Psoas muscle (tissue), 8 donors: ENCODE results near the gene NFIB. TPM values are rescaled to one million over a fixed set of nuclear protein-coding genes. Genes with fewer than 3 reads are reported as not detected.

Experiments
- ATAC-seq, 4 donors: fragments of 200-7000 bp; cut with Tn5 transposase; one replicate each; pipeline ENCODE4 v1.9.1; 2020; ENCODE audit warnings: moderate library complexity in 3 of 4, mild to moderate bottlenecking in 2 of 4
- DNase-seq, 2 donors: peaks; one replicate each; pipeline ENCODE4 v3.0.0-alpha.2; 2020
- H3K27ac ChIP-seq: fragments of 200-600 bp; one replicate; pipeline ENCODE4 v1.8.0; 2022
- H3K27me3 ChIP-seq, 3 donors: fragments of 200-600 bp in 1 of 3; one replicate each; pipeline versions ENCODE4 v1.6.1 to v1.8.0; 2013 to 2022; ENCODE audit warnings: low read length in 2 of 3, mild to moderate bottlenecking in 2 of 3, moderate library complexity in 1 of 3; ENCODE audit not compliant: insufficient read depth in 3 of 3
- H3K36me3 ChIP-seq, 2 donors: fragments of 200-600 bp in 1 of 2; one replicate each; pipeline versions ENCODE4 v1.6.1 to v1.8.0; 2013 to 2022; ENCODE audit warnings: low read depth in 1 of 2, mild to moderate bottlenecking in 1 of 2, moderate library complexity in 1 of 2; ENCODE audit not compliant: insufficient read depth in 1 of 2
- H3K4me1 ChIP-seq: fragments of 200-600 bp; one replicate; pipeline ENCODE4 v1.8.0; 2022
- H3K4me3 ChIP-seq: fragments of 200-600 bp; one replicate; pipeline ENCODE4 v1.8.0; 2022; ENCODE audit warnings: mild to moderate bottlenecking
- H3K9me3 ChIP-seq: fragments of 200-600 bp; one replicate; pipeline ENCODE4 v1.8.0; 2022
- WGBS, 3 donors: extraction: QIAGEN DNeasy Blood & Tissue Kit; methylation state at CpG; one replicate each; pipeline versions ENCODE4 v1.1.6 to v1.1.7; 2013; 5-methylcytosine and 5-hydroxymethylcytosine counted together
- intact Hi-C, 2 donors: fragments of 100-400 bp; cut with DNase I; formaldehyde crosslinking; loops; one replicate each; pipeline versions ENCODE4 v1.11.0 to v1.14.2; 2022
- polyA plus RNA-seq, 3 donors: library from polyadenylated mRNA; stranded (reverse); fragments of 200-250 nt; gene quantifications; one replicate each; pipeline ENCODE4 v1.2.3, GENCODE V29; 2013
- total RNA-seq, 4 donors: library from RNA; stranded (reverse); fragmentation: NEBNext Ultra II Directional in 2 of 4; extraction: Animal tissue kit (Norgen Biotek cat#: 25700) in 2 of 4; gene quantifications; one replicate each; pipeline versions ENCODE4 v1.2.1 to v1.2.4, GENCODE V29; 2021 to 2023
- TF ChIP-seq, protein P1 (sequence below): fragments of 200-600 bp; IDR thresholded peaks from one replicate; pipeline ENCODE4 v1.8.0; 2022; ENCODE audit warnings: antibody characterized with exemption
- donor health status: healthy with polysubstance abuse.
- donor health status: DM: no; HTN: no; CAD: no; lungs with moderate emphysema.
- donor health status: Bipolar disorder and iron deficiency.
- donor health status: healthy.
- donor health status: DM: yes; HTN: yes; CAD: no.
- donor health status: DM: no; HTN: no; CAD: no.
- donor health status: DM: no; HTN: no; CAD: no.
- donor health status: DM: yes; HTN: yes; CAD: no.

NFIB gene
- total and polyA plus RNA-seq, 7 donors = 5.8 to 65.1 (median 35.0) TPM

DNA sequence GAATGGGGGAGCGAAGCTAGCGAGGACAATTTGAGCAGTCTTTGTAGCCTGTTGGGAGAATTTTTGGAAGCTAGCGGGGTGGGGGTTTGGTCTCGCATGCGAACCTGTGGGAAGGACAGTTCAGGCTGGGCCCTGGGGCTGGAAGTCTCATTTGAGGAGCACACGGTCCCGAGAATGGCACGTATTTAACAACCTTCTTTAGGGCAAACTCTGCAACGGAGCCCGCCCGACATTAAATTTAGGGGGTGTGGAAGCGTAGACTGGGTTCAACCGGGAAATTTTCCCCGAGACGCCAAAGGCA is 35.2 kb upstream of the NFIB start:
- TF ChIP-seq, protein P1, sequence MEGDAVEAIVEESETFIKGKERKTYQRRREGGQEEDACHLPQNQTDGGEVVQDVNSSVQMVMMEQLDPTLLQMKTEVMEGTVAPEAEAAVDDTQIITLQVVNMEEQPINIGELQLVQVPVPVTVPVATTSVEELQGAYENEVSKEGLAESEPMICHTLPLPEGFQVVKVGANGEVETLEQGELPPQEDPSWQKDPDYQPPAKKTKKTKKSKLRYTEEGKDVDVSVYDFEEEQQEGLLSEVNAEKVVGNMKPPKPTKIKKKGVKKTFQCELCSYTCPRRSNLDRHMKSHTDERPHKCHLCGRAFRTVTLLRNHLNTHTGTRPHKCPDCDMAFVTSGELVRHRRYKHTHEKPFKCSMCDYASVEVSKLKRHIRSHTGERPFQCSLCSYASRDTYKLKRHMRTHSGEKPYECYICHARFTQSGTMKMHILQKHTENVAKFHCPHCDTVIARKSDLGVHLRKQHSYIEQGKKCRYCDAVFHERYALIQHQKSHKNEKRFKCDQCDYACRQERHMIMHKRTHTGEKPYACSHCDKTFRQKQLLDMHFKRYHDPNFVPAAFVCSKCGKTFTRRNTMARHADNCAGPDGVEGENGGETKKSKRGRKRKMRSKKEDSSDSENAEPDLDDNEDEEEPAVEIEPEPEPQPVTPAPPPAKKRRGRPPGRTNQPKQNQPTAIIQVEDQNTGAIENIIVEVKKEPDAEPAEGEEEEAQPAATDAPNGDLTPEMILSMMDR = no peak
- Histone ChIP-seq H3K4me1 (peaks cover 30% of the 10 kb centered on the region), H3K9me3 (no peaks in the 10 kb centered on the region), H3K27ac (peak overlapping the region; percentile 83), H3K36me3 (no peaks in the 10 kb centered on the region), H3K27me3 (no peaks in the 10 kb centered on the region), H3K4me3 (peak overlapping the region; percentile 71)
- no peak for ATAC-seq
- 51 to 55% (median 53%) methylated on average over 15 of the region's 15 CpGs for WGBS, 3 donors
- intact Hi-C loops = loop anchor here in 1 of 2 donors (10.0 kb wide), 1 partner anchor 324 kb away; no protein-coding TSS in a partner anchor
- DNase-seq = no peak

GRCh38 chr9:14348373-14349145 is 34.6 kb upstream of the NFIB start:
- H3K9me3 ChIP-seq = no peaks in the 10 kb centered on the region
- intact Hi-C loops = loop anchor here in 1 of 2 donors (10.0 kb wide), 1 partner anchor 324 kb away; no protein-coding TSS in a partner anchor
- H3K36me3 ChIP-seq = no peaks in the 10 kb centered on the region
- 31 to 47% (median 38%) methylated on average over 42 to 43 of the region's 43 CpGs for WGBS, 3 donors
- TF ChIP-seq, protein P1 = no peak
- peak overlapping the region; percentile 71 for H3K4me3 ChIP-seq
- peak; percentile 43 to 62 for DNase-seq
- peak; percentile 11 to 35 (median 26) for ATAC-seq
- no peaks in the 10 kb centered on the region for H3K27me3 ChIP-seq
- H3K27ac ChIP-seq = peak overlapping the region; percentile 83
- H3K4me1 ChIP-seq = peaks cover 33% of the 10 kb centered on the region

DNA sequence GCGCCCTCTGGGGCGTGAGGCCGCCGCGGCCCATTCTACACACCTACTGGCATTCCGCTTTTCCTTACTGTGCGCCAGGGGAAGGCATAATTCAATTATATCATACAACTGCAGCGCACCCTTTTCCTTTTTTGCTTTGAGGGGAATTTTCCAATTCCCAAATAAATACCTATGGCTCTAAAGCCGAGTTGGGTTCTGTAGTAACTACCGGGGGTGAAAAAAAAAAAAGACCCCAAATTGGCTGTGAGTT is 34.1 kb upstream of the NFIB start:
- Histone ChIP-seq H3K4me3 (peak overlapping the region; percentile 71), H3K4me1 (peaks cover 30% of the 10 kb centered on the region), H3K27ac (peak overlapping the region; percentile 83), H3K9me3 (no peaks in the 10 kb centered on the region), H3K27me3 (no peaks in the 10 kb centered on the region), H3K36me3 (no peaks in the 10 kb centered on the region)
- intact Hi-C loops = loop anchor here in 1 of 2 donors (10.0 kb wide), 1 partner anchor 323 kb away; no protein-coding TSS in a partner anchor
- DNase-seq = no peak
- TF ChIP-seq, protein P1 = peak; percentile 13
- no peak for ATAC-seq
- WGBS, 3 donors = 10 to 14% (median 10%) methylated on average over 10 of the region's 10 CpGs

DNA sequence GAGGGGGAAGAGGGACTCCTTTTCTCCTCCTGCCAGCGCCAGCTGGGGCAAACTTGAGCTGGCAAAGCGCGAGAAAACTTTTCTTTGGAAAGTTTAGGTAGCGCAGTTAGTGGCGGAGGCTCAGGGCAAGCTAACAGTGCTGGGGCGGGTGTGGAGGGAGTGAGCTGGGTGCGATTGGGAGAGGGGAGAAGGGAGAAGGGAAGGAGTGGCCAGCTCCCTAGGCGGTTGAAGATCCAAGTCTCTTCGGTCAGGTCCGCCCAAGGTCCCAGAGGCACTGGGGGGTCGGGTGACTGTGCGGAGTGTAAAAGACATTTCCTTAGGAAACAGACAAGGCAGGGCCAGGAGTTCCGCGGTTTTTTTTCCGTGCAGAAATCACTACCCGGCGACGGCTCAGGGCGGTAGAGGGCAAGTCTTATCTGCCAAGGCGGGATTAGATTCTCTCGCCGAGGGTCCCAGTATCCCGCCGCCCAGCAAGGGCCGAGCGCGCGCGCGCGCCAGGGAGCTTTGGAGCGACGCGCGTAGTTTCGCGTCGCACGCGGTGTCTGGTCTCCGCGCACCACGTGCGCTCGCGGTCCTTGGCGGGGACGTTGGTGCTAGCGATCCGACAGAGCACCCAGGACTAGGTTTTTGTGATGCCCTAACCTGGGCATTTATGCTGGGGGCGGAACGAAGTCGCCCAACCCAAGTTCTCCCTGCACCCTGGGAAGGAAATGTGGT is 33.6 kb upstream of the NFIB start:
- intact Hi-C loops = loop anchor here in 1 of 2 donors (10.0 kb wide), 1 partner anchor 323 kb away; no protein-coding TSS in a partner anchor
- whole genome bisulfite sequencing, 3 donors = 1 to 5% (median 3%) methylated on average over 48 to 53 of the region's 53 CpGs
- DNase-seq = peak; percentile 74 to 85
- H3K36me3 ChIP-seq = no peaks in the 10 kb centered on the region
- H3K4me1 ChIP-seq = peaks cover 30% of the 10 kb centered on the region
- H3K9me3 ChIP-seq = no peaks in the 10 kb centered on the region
- H3K27me3 ChIP-seq = no peaks in the 10 kb centered on the region
- peak overlapping the region; percentile 83 for H3K27ac ChIP-seq
- peak; percentile 66 to 81 (median 77) for ATAC-seq
- TF ChIP-seq, protein P1 = no peak
- H3K4me3 ChIP-seq = peak overlapping the region; percentile 71
